ENCODE results near the gene H2AZ2.
"Not testable (repeated sequence)": the region's sequence is repeated elsewhere in the genome, so short reads cannot be mapped to it uniquely, and the experiment has no call there.

The H2AZ2 gene

GRCh38 chr7:44787041-44787440, 60.8 kb downstream of the H2AZ2 start:
- peak; percentile 70 for DNase-seq (ENCODE audit: low spot score)
- in situ Hi-C loops (cut with MboI; ENCODE audit: low sequenced_read_pairs, unreplicated experiment), result no loop called here
- no peak for TF ChIP-seq CTCF (IDR thresholded peaks at IDR 0.05; ENCODE audit: borderline replicate concordance, control extremely low read depth, extremely low read depth, insufficient read depth, missing control alignments)

DNA sequence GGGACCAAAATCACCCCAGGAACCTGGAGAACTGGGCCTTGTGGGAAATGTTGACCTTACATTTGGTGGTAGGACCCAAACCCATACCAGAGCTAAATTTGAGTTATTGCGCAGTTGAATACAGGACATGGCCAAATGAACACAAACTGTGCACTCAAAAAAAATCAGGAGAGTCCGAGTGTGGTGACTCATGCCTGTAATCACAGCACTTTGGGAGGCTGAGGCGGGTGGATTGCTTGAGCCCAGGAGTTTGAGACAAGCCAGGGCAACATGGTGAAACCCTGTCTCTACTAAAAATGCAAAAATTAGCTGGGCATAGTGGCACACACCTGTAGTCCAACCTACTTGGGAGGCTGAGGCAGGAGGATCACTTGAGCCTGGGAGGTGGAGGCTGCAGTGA, 62.7 kb downstream of the H2AZ2 start:
- in situ Hi-C loops (cut with MboI; ENCODE audit: low sequenced_read_pairs, unreplicated experiment); DNase-seq (ENCODE audit: low spot score): not testable (repeated sequence)

DNA sequence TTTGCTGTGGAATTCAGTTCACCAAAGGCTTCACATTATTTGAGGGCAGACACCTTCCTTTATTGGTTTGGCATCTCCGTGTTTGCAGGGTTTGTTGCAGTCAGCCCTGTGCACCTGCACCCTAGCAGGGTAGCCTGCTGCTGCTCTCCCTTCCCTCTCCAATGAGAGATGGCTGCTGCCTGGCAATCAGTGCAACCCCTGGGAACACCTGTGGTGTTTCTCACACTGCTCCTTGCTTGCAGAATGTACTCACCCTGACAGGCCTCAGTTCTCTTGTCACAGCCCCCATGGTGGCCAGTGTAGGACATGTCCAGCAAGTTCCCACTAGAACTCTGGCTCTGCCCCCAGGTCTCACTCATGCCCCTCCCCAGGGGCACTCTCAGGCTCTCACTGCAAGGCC, 63.5 kb downstream of the H2AZ2 start:
- in situ Hi-C loops (cut with MboI; ENCODE audit: low sequenced_read_pairs, unreplicated experiment), result no loop called here
- TF ChIP-seq CTCF (IDR thresholded peaks at IDR 0.05; ENCODE audit: borderline replicate concordance, control extremely low read depth, extremely low read depth, insufficient read depth, missing control alignments), result no peak
- no peak for DNase-seq (ENCODE audit: low spot score)

DNA sequence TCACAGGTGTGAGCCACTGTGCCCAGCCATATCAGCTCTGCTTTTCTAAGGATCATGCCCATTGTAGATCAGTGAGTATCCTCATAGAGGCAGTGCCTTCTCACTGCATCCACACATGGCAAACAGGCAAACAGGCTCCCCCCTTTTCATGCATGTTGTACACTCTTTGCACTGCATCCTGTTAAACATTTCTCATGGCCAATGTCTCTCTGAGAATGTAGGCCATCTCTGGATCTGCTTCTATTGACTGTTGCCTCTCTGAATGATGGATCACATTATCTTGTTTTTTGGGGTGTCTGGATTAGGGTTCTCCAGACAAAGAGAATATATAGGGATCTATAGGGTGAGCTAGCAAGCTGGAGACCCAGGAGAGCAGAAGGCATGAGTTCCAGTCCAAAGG, 64.5 kb downstream of the H2AZ2 start:
- in situ Hi-C loops (cut with MboI; ENCODE audit: low sequenced_read_pairs, unreplicated experiment), result no loop called here
- no peak for TF ChIP-seq CTCF (IDR thresholded peaks at IDR 0.05; ENCODE audit: borderline replicate concordance, control extremely low read depth, extremely low read depth, insufficient read depth, missing control alignments)
- no peak for DNase-seq (ENCODE audit: low spot score)

- no peak for TF ChIP-seq CTCF (IDR thresholded peaks at IDR 0.05; ENCODE audit: borderline replicate concordance, control extremely low read depth, extremely low read depth, insufficient read depth, missing control alignments)
- in situ Hi-C loops (cut with MboI; ENCODE audit: low sequenced_read_pairs, unreplicated experiment), result no loop called here
- DNase-seq (ENCODE audit: low spot score), result no peak
Measured at GRCh38 chr7:44782460-44782859, 65.4 kb downstream of the H2AZ2 start.

Measured in GM13976 (cell line).